HepG2 (cell line): ENCODE data around the gene CAMTA1. TPM values are rescaled to one million over a fixed set of nuclear protein-coding genes. Genes with fewer than 3 reads are reported as not detected.

ENCODE experiments used
- ATAC-seq: fragments of 200-7000 bp; cut with Tn5 transposase; 3 replicates; pipeline ENCODE4 v1.9.1; 2020; ENCODE audit warnings: mild to moderate bottlenecking, moderate library complexity
- BruUV-seq: library from RNA; stranded (reverse); fragments of 400-500 nt; replicated peaks from 2 replicates; lab custom pipeline; 2021; lab: Mats Ljungman, UMichigan
- CTCF ChIA-PET: fragments of 300-600 bp; formaldehyde crosslinking; extraction: SDS; loops from one replicate; lab custom pipeline; 2021; ENCODE audit warnings: low total read pairs, inconsistent platforms, low intra/inter-chr PET ratio; lab: Yijun Ruan, JAX
- POLR2A ChIA-PET: fragments of 350-600 bp; sonication (Branson Sonifier 250); formaldehyde crosslinking; loops from one replicate; lab custom pipeline; 2020; ENCODE audit warnings: antibody characterized with exemption, inconsistent platforms; lab: Yijun Ruan, JAX
- DNase-seq: peaks from one replicate; pipeline ENCODE4 v3.0.0-alpha.2; 2015; ENCODE audit warnings: low spot score
- FAIRE-seq: peaks from 3 replicates; lab custom pipeline; 2011; peaks lifted over from hg19 to GRCh38; lab: Jason Lieb, UNC
- H2AFZ ChIP-seq: one replicate; pipeline ENCODE4 v1.6.1; 2011; ENCODE audit warnings: low read length, inconsistent platforms
- H3K27ac ChIP-seq: fragments of 300-600 bp; 3 replicates; pipeline ENCODE4 v1.8.0; 2011; ENCODE audit warnings: mixed run types, mild to moderate bottlenecking, mixed read lengths, low read length, inconsistent platforms; ENCODE audit not compliant: insufficient read depth; ENCODE audit errors: extremely low read length
- H3K27me3 ChIP-seq, 2 experiments: fragments of 200-600 bp in 1 of 2; 2 replicates in 1 of 2; 3 replicates in 1 of 2; pipeline versions ENCODE4 v1.6.0 to v1.8.0; 2011; ENCODE audit warnings: low read length in 2 of 2, mild to moderate bottlenecking in 2 of 2, moderate library complexity in 2 of 2, inconsistent platforms in 1 of 2; ENCODE audit not compliant: insufficient read depth in 2 of 2, control insufficient read depth in 1 of 2
- H3K36me3 ChIP-seq, 2 experiments: fragments of 200-600 bp in 1 of 2; replicated peaks in 1 of 2; 2 replicates in 1 of 2; 3 replicates in 1 of 2; pipeline versions ENCODE4 v1.5.1 to v1.8.0; 2011; ENCODE audit warnings: low read length in 2 of 2, inconsistent platforms in 1 of 2; ENCODE audit not compliant: insufficient read depth in 2 of 2, control insufficient read depth in 1 of 2
- H3K4me1 ChIP-seq: 2 replicates; pipeline ENCODE4 v1.5.1; 2012; ENCODE audit warnings: low read length, inconsistent platforms; ENCODE audit not compliant: insufficient read depth
- H3K4me2 ChIP-seq: 2 replicates; pipeline ENCODE4 v1.6.0; 2011; ENCODE audit warnings: low read depth, low read length, inconsistent platforms
- H3K4me3 ChIP-seq, 3 experiments: fragments of 200-600 bp in 1 of 3; sonication (generic), shearing (Covaris generic) in 1 of 3; replicated peaks in 1 of 3; 2 replicates each; pipeline ENCODE4 v1.5.1; 2011 to 2016; ENCODE audit warnings: low read length in 3 of 3, inconsistent platforms in 2 of 3, low read depth in 2 of 3, mild to moderate bottlenecking in 2 of 3, control low read depth in 1 of 3, mixed read lengths in 1 of 3; ENCODE audit not compliant: insufficient read depth in 1 of 3
- H3K79me2 ChIP-seq: one replicate; pipeline ENCODE4 v1.6.1; 2011; ENCODE audit warnings: low read length, inconsistent platforms; ENCODE audit not compliant: insufficient read depth
- H3K9ac ChIP-seq: 2 replicates; pipeline ENCODE4 v1.6.0; 2011; ENCODE audit warnings: mild to moderate bottlenecking, low read depth, low read length, inconsistent platforms; ENCODE audit not compliant: insufficient read depth
- H3K9me3 ChIP-seq: 2 replicates; pipeline ENCODE4 v1.5.1; 2012; ENCODE audit warnings: mild to moderate bottlenecking, low read length
- H4K20me1 ChIP-seq: 2 replicates; pipeline ENCODE4 v1.6.0; 2011; ENCODE audit warnings: inconsistent platforms, mild to moderate bottlenecking, low read length, moderate library complexity; ENCODE audit not compliant: insufficient read depth
- AKAP8 ChIP-seq: sonication (generic); formaldehyde crosslinking; IDR thresholded peaks from 2 replicates; pipeline ENCODE4 v1.5.1; 2020; ENCODE audit warnings: mild to moderate bottlenecking, missing genetic modification reagents
- BCL6 ChIP-seq: IDR thresholded peaks from 2 replicates; pipeline ENCODE4 v1.6.1; 2016; ENCODE audit warnings: missing genetic modification reagents, missing compliant biosample characterization
- BHLHE40 ChIP-seq: IDR thresholded peaks from 2 replicates; pipeline ENCODE4 v1.6.1; 2011; ENCODE audit warnings: low read length, improper control_type of control experiment
- CREBL2 ChIP-seq: sonication (generic); formaldehyde crosslinking; IDR thresholded peaks from 2 replicates; pipeline ENCODE4 v1.8.1; 2023; ENCODE audit warnings: missing genetic modification reagents, mild to moderate bottlenecking, borderline replicate concordance
- GFI1 ChIP-seq: sonication (generic); formaldehyde crosslinking; IDR thresholded peaks from 2 replicates; pipeline ENCODE4 v1.5.0; 2020; ENCODE audit warnings: missing genetic modification reagents, mild to moderate bottlenecking, borderline replicate concordance
- IKZF1 ChIP-seq: fragments of 450-650 bp; IDR thresholded peaks from 2 replicates; pipeline ENCODE4 v1.7.1; 2016
- MYNN ChIP-seq: sonication (generic); formaldehyde crosslinking; IDR thresholded peaks from 2 replicates; pipeline ENCODE4 v1.4.0; 2020; ENCODE audit warnings: mild to moderate bottlenecking, low read depth, missing genetic modification reagents
- POLR2AphosphoS2 ChIP-seq: IDR thresholded peaks from 2 replicates; pipeline ENCODE4 v1.6.1; 2011; ENCODE audit warnings: low read depth, low read length, improper control_type of control experiment
- RORA ChIP-seq: sonication (generic); formaldehyde crosslinking; IDR thresholded peaks from 2 replicates; pipeline ENCODE4 v1.5.0; 2020; ENCODE audit warnings: mild to moderate bottlenecking, missing genetic modification reagents, moderate library complexity
- ZHX1 ChIP-seq: sonication (generic); formaldehyde crosslinking; IDR thresholded peaks from 2 replicates; pipeline ENCODE4 v1.8.1; 2022; ENCODE audit warnings: low read depth, mild to moderate bottlenecking, missing genetic modification reagents
- ZKSCAN8 ChIP-seq: IDR thresholded peaks from 2 replicates; pipeline ENCODE4 v1.6.1; 2016; ENCODE audit warnings: borderline replicate concordance, missing genetic modification reagents, missing compliant biosample characterization
- ZNF12 ChIP-seq: sonication (generic); formaldehyde crosslinking; IDR thresholded peaks from 2 replicates; pipeline ENCODE4 v1.5.0; 2020; ENCODE audit warnings: missing genetic modification reagents
- ZNF331 ChIP-seq: sonication (generic); formaldehyde crosslinking; IDR thresholded peaks from 2 replicates; pipeline ENCODE4 v1.4.0; 2020; ENCODE audit warnings: missing genetic modification reagents
- ZNF333 ChIP-seq: sonication (generic); formaldehyde crosslinking; IDR thresholded peaks from 2 replicates; pipeline ENCODE4 v1.4.0; 2020; ENCODE audit warnings: mild to moderate bottlenecking, missing genetic modification reagents, borderline replicate concordance
- ZNF615 ChIP-seq: sonication (generic); formaldehyde crosslinking; IDR thresholded peaks from 2 replicates; pipeline ENCODE4 v1.5.0; 2020; ENCODE audit warnings: mild to moderate bottlenecking, missing genetic modification reagents, borderline replicate concordance
- ZSCAN9 ChIP-seq: IDR thresholded peaks from 2 replicates; pipeline ENCODE4 v1.6.1; 2016; ENCODE audit warnings: borderline replicate concordance
- WGBS: methylation state at CpG from one replicate; pipeline ENCODE4 v1.1.6; 2017; ENCODE audit warnings: low lambda C conversion rate; 5-methylcytosine and 5-hydroxymethylcytosine counted together
- in situ Hi-C: cut with HindIII; loops from 2 replicates; pipeline ENCODE4 v1.10.0; 2017; ENCODE audit warnings: low pct_unique_long_range_greater_than_20kb; ENCODE audit not compliant: extremely low pct_ligation_motif_present
- intact Hi-C: fragments of 100-400 bp; cut with micrococcal nuclease; formaldehyde crosslinking; loops from one replicate; pipeline ENCODE4 v1.10.0; 2022; ENCODE audit not compliant: unreplicated experiment
- polyA plus RNA-seq, 8 experiments: library from polyadenylated mRNA; depleted of rRNA in 3 of 8; stranded (reverse) in 7 of 8; unstranded in 1 of 8; fragments of >200 nt; fragmentation: Illumina TruSeq in 4 of 8; extraction: Trizol in 4 of 8; gene quantifications; 2 replicates each; pipeline versions ENCODE4 v1.2.1 to v1.2.3, GENCODE V29; 2011 to 2016; ENCODE audit warnings: low read depth in 4 of 8, missing spikeins in 1 of 8, mixed read lengths in 1 of 8; ENCODE audit not compliant: insufficient read depth in 1 of 8
- total RNA-seq, 5 experiments: library from RNA; depleted of rRNA; stranded (reverse); fragments of >200 nt; fragmentation: Illumina TruSeq; extraction: Trizol; gene quantifications; 2 replicates each; pipeline ENCODE4 v1.2.3, GENCODE V29; 2016; ENCODE audit warnings: low read depth in 1 of 5

The CAMTA1 gene
- total and polyA plus RNA-seq, 2 of the 13 experiments (the other 11 are each of a cell fraction or from before 2014, with no cell fraction given), result 25.0 to 36.4 TPM

GRCh38 chr1:7279769-7280168, 494.5 kb downstream of the CAMTA1 start:
- Histone ChIP-seq H3K79me2 (no peaks in the 10 kb centered on the region), H3K27me3 (peaks cover 1 to 22% of the 10 kb centered on the region in 2 experiments; a peak in 3 of 5 replicates), H4K20me1 (no peaks in the 10 kb centered on the region), H3K4me1 (no peaks in the 10 kb centered on the region), H3K4me2 (no peak overlapping the region), H3K36me3 (no peaks in the 10 kb centered on the region), H3K9ac (no peak overlapping the region), H3K9me3 (peaks cover 4% of the 10 kb centered on the region; the same call in 1 of the 2 replicates), H2AFZ (no peak overlapping the region), H3K4me3 (no peak overlapping the region), H3K27ac (no peak overlapping the region)
- in situ Hi-C loops, result no loop called here
- ATAC-seq (no peak), FAIRE-seq (no peak), DNase-seq (no peak)
- no CpG with 5 or more reads among the region's 2 CpGs for WGBS
- BruUV-seq, result no TSS peak
- TF ChIP-seq BCL6 (CRISPR knock-in tag) (no peak), RORA (CRISPR knock-in tag) (no peak), POLR2AphosphoS2 (no peak), ZNF615 (CRISPR knock-in tag) (no peak), ZKSCAN8 (CRISPR knock-in tag) (no peak), BHLHE40 (no peak), ZHX1 (no peak), CREBL2 (CRISPR knock-in tag) (no peak), AKAP8 (no peak), IKZF1 (no peak), GFI1 (CRISPR knock-in tag) (no peak), MYNN (CRISPR knock-in tag) (no peak), ZSCAN9 (CRISPR knock-in tag) (no peak), ZNF331 (CRISPR knock-in tag) (no peak), ZNF12 (CRISPR knock-in tag) (no peak), ZNF333 (CRISPR knock-in tag) (no peak)
- ChIA-PET POLR2A (no interaction called here), CTCF (no interaction called here)
- intact Hi-C loops, result no loop called here
